Renal cortex interstitium (tissue), 15 donors: ENCODE results near the gene UPK3A. TPM values are rescaled to one million over a fixed set of nuclear protein-coding genes. Genes with fewer than 3 reads are reported as not detected.

Source experiments
- DNase-seq, 11 donors: peaks; one replicate each; pipeline ENCODE4 v3.0.0-alpha.2; 2013; ENCODE audit warnings: low read depth in 9 of 11, low spot score in 4 of 11; ENCODE audit errors: extremely low read depth in 1 of 11
- long read RNA-seq, 16 experiments: transcript quantifications; one replicate each; lab custom pipeline, GENCODE V29; 2026
- polyA plus RNA-seq, 3 donors: library from polyadenylated mRNA; unstranded; fragments of 120-200 nt; gene quantifications; one replicate each; pipeline ENCODE4 v1.2.1, GENCODE V29; 2013; ENCODE audit not compliant: insufficient read length in 3 of 3

Gene UPK3A
- 1 to 10 TPM in 1 of 3 donors, under 1 TPM in 2; 0.65 to 1.3 (median 0.95) TPM for polyA plus RNA-seq
- long read RNA-seq, donor 1: 0 reads
- long read RNA-seq, donor 2: 0 reads
- long read RNA-seq, donor 3, partial matches to known transcripts: 0 of 3 reads
- long read RNA-seq, donor 3, other reads (novel, unspliced or antisense): 0 of 3 reads
- long read RNA-seq, donor 4: 0 reads
- long read RNA-seq, donor 5, partial matches to known transcripts: 0 of 2 reads
- long read RNA-seq, donor 5, other reads (novel, unspliced or antisense): 0 of 2 reads
- long read RNA-seq, donor 6: 0 reads
- long read RNA-seq, donor 7: 0 reads
- long read RNA-seq, donor 8: 0 reads
- long read RNA-seq, donor 9: 0 reads
- long read RNA-seq, donor 10: 0 reads
- long read RNA-seq, donor 11: 0 reads
- long read RNA-seq, donor 12: 0 reads
- long read RNA-seq, donor 13: 0 reads
- long read RNA-seq, donor 14, partial matches to known transcripts: 0 of 1 reads
- long read RNA-seq, donor 14, other reads (novel, unspliced or antisense): 0 of 1 reads
- long read RNA-seq, donor 15: 0 reads
- long read RNA-seq, donor 16, partial matches to known transcripts: 0 of 3 reads
- long read RNA-seq, donor 16, other reads (novel, unspliced or antisense): 0 of 3 reads

DNA sequence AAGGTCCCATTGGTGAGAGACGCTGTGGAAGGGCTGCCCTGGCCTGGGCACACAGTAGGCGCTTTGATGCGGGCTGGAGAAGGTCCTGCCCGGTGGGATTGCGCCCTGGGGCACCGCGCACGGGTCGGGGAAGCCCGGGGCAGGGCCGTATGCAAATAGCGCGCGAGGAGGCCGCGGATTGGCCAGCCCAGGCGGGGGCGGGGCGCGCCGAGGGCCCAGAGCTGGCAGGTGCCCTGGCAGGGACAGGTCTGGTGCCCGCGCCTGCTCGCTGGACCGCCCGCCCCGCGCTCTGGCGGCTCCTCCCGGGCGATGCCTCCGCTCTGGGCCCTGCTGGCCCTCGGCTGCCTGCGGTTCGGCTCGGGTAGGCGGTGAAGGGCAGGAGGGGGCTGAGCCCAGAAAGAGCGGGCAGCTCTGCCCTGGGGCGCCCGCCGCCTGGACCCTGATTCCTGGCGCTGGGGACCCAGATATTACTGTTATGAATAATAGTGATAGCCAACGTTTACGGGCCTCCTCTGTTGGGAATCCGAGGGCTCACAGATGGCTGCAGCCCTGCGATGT, at the start of gene UPK3A:
UPK3A (plus strand) TSS at position 245 of the 558 bp plus-strand sequence; CDS start at position 310, 65 bp downstream.
- DNase-seq: no peak

- DNase-seq: no peak
Measured at GRCh38 chr22:45235101-45235777, 49.5 kb upstream of the UPK3A start.

DNA sequence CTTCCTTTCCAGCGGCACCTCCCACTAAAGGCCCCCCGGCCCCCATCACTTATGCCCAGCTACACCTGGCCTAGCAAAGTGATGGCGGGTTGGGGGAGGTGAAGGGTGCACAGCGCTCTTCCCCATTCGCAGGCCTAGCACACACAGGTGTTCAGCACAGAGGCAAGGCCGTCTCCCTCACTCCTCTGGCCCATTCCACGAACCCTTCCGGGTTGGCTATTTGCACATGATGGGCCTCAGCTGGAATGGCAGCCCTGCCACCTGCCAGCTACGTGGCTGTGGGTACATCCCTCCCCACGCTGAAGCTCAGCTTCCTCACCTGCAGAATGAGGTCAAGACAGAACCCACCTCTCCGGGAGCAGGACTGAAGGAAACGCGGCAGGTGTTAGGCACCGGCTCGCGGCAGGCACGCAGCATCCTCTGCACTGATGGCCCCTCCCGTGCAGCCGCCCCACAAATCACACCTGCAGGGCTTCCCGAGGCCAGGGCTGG, 48.9 kb upstream of the UPK3A start:
- no peak for DNase-seq

DNA sequence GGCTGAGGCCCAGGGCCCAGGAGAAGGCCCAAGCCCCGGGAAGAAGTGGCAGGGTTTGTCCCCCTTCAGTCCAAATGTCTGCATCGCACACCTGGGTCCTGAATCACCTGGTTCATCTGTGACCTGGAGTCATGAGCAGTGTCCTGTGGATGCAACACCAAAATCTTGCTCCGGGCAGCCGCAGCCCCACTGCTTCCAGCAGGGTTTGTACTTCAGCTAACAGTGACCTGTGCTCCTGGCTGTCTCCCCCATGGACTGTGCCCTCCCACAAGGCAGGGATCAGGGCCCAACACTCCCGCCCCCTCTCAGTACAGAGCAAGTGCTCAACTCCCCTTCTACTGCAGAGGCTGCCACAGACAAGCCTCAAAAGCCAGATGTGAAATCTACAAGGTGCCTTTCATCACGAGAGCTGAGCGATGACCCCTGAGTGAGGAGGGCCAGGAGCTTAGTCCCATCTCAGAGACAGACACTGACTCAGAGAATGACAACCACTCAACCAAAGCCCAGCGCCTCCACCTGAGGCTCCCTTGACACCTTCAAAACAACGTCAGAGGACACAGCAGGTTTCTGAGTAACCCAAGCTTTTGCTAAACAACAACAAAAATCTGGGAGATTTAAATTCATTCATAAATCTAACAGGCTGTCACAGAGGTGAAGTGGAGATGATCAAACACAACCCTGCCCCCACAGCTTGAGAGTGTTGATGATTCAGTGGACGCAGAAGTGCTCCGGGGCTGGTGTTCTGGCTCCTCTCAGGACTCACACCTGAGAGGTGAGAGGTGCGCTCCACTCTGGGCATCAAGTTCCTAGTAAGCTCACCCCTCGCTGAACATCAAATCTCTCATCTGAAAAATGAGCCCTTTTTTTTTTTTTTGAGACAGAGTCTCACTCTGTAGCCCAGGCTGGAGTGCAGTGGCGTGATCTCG, 47.4 kb upstream of the UPK3A start:
- DNase-seq: no peak

- DNase-seq: no peak
Measured at GRCh38 chr22:45238076-45238956, 46.4 kb upstream of the UPK3A start.

- DNase-seq: no peak
Measured at GRCh38 chr22:45238957-45239680, 45.6 kb upstream of the UPK3A start.

DNA sequence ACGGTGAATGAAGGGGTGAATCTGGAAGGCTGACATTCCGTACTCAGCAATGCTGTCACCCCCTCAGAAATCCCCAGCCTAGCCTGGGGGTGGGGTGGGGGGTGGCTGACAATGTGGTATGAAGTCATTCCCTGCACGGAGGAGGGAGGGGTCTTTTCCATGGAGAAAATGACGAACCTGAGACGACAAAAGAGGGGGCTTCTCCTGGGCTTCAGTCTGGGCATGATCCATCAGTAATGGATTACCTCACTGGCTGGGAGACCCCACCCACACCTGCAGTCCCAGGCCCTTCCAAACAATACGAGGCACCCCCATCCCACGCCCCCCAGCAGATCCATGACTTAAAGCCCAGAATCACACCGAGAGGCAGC, 45.1 kb upstream of the UPK3A start:
- DNase-seq: no peak

DNA sequence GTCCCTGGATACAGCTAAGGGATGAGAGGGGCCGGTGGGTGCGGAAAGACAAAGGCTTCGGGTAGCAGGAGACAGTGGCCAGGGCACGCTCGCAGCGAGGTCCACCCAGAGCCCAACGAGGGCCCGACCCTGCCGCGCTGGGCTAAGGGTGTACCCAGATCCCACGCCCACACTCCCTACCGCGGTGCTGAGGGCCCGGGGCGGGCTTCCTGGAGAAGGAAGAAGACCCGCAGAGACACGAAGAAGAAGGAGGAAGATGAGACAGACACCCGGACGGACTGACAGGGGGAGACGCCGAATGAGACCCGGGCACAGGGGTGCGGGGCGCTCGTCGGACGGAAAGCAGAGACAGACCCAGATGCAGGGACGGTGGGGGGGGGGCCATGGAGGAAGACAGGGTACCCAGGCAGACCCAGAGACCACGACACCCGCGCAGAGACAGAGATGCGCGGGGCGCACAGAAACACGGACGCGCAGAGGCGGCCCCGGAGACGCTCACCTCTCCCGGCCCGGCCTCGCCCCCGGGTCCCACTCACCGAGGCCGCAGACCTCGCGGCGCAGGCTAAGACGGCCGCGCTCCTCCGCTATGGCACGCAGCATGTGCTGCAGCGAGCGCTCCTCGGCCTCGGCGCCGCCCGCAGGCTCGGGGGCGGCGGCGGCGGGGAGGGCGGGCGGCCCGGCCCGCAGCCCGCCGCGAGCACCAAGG, 44.5 kb upstream of the UPK3A start:
- DNase-seq: no peak

DNA sequence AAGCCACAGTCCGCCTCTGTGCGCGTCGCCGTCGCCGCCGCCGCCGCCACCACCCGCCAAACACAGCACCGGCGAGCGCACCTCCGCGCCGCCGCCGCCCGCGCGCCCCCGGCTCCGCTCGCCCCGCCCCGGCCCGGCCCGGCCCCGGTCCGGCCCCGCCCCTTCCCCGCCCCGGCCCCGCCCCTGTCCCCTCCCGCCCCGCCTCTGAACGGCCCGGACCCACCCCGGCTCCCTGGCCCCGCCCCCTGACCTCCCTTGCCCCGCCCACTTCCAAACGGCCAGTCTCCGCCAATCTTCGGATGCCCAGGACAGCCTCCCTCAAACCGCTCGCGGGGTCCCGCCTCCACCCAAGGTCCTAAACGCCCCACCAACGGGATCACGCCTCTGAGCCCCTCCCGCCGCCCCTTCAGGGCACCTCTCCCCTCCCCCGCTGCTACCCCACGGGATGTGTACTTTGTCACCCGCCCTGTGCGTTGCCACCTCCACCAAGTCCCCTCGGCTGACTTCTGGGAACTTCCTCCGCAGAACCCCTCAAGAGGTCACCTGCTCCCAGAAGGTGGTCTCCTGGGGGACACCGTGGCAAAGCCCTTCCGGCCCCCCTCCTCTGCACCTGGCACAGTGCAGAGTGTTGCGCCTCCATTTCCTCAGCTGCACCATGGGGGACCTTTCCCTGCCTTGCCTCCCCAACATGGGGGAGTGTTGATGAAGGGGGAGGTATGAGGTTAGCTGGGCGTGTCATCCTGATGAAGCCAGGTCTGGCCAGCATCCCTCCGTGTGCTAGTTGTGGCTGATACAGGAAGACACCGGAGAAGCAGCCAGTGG, 43.7 kb upstream of the UPK3A start, which contains the start of gene KIAA0930:
KIAA0930 (minus strand) TSS at position 85 of the 822 bp plus-strand sequence. CDS start 191 bp downstream, outside the sequence.
- DNase-seq: peak in 5 of 11 donors; percentile 21 to 59 (median 57)

DNA sequence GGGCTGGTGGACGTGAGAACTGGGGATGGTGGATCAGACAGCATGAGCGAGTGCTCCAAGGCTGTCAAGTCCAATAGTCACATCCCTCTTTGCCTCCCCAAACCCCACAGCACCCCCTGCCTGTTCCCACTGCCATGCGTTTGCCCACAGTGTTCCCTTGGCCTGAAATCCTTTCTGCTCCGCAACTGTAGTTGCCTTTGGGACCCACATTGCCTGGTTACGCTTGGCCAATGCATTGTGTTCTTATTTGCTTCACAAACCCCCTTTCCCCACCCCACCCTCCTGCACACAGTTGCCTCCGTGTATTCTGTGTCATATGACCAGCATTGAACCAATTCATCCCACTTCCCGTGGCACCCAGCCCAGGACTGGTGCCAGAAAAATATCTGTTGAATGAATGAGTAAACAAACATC, 42.0 kb upstream of the UPK3A start:
- DNase-seq: no peak

DNA sequence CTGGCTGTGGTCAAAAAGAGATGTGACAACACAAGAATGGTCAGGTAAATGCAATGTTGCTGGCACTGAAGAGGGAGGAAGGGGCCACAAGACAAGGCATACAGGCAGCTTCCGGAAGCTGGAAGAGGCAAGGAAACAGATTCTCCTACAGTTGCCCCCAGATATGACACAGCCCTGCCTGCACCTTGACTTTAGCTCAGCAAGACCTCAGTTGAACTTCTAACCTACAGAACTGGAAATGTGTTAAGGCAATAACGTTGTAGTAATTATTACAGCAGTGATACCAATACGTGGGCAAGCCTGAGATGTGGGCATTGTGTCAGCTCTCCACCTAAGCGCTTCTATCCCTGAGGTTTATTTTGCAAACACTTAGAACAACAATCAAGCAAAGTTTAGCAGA, 39.8 kb upstream of the UPK3A start:
- no peak for DNase-seq

- peak in 7 of 11 donors; percentile 62 to 89 (median 80) for DNase-seq
Measured at GRCh38 chr22:45246060-45246985, 38.4 kb upstream of the UPK3A start.

GRCh38 chr22:45248832-45249561, 35.8 kb upstream of the UPK3A start:
- no peak for DNase-seq

DNA sequence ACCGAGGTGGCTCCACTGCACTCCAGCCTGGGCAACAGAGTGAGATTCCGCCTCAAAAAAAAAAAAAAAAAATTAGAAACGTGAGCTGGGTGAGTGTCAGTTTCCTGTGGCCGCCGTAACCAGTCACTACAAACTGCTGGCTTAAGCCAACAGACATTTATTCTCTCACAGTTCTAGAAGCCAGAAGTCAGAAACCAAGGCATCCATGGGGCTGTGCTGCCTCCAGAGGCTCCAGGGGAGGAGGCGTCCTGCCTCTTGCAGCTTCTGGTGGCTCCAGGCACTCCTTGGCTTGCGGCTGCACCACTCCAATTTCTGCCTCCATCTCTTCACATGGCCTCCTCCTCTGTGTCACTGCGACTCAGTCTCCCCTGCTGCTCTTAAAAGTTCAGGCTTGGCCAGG, 32.9 kb upstream of the UPK3A start:
- no peak for DNase-seq
